ENCODE data around the gene UBTD2.

GRCh38 chr5:172274951-172275753, 8.4 kb downstream of the UBTD2 start:
- TF ChIP-seq EZH2 (IDR thresholded peaks at IDR 0.05) (no peak), POLR2AphosphoS5 (IDR thresholded peaks at IDR 0.05; ENCODE audit: borderline replicate concordance, low read depth, low read length) (no peak), FOXP2 (optimal IDR thresholded peaks at IDR 0.05; ENCODE audit: control extremely low read depth, extremely low read length, insufficient read depth) (no peak)
